Measurements from ENCODE around the gene RAB11FIP4. TPM values are rescaled to one million over a fixed set of nuclear protein-coding genes. Genes with fewer than 3 reads are reported as not detected.

The RAB11FIP4 gene
- total and polyA plus RNA-seq, 7 donors: 0.66 to 32.5 (median 1.8) TPM

DNA sequence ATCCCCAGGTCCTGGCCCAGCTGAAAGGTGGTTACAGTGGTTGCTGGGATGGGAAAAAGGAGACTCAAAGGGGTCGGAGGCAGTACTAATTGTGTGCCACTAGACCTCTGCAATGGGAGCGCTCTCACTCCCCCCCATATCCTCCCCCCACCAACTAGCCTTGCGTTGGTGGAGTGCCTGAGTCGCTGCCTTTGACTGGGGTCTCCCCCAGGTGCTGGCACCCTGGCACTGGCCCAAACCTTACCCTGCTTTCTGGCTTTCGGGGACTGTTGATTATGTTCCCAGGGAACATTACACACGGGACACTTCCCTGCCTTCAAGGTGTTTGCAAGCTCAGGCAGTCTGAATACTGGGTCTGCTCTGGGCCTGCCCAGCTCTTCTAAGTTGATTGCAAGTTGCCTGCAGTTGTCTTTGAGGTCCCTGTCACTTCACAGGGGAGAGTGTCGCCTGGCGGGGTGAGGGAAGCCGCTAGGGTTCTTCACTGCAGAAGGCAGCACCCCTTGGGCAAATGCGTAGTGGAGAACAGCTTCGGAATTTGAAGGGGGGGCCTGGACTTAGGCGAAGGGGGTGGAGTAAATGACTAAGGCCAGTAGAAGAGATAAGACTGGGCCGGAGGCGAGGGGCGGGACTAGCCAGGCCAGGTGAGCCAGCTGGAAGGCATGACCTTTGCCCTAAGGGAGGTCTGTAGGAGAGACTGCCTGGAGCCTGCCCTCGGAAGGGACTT is 98.0 kb downstream of the RAB11FIP4 start:
- no peak for DNase-seq
- TF ChIP-seq EP300 (IDR thresholded peaks at IDR 0.05): no peak
- peak in 1 of 2 donors; percentile 45 for TF ChIP-seq POLR2A (IDR thresholded peaks at IDR 0.05)
- TF ChIP-seq POLR2AphosphoS5 (IDR thresholded peaks at IDR 0.05): no peak
- WGBS, 2 donors: 22 to 60% methylated on average over 16 of the region's 16 CpGs
- no peaks in the 10 kb centered on the region for H3K9me3 ChIP-seq
- no peak overlapping the region for H3K27ac ChIP-seq
- no peak overlapping the region for H3K4me3 ChIP-seq
- no peaks in the 10 kb centered on the region for H3K36me3 ChIP-seq
- intact Hi-C loops (cut with DNase I): no loop called here
- H3K4me1 ChIP-seq: peaks cover 0 to 22% (median 21%) of the 10 kb centered on the region in 4 donors
- peaks cover 19 to 54% (median 32%) of the 10 kb centered on the region in 3 donors for H3K27me3 ChIP-seq

DNA sequence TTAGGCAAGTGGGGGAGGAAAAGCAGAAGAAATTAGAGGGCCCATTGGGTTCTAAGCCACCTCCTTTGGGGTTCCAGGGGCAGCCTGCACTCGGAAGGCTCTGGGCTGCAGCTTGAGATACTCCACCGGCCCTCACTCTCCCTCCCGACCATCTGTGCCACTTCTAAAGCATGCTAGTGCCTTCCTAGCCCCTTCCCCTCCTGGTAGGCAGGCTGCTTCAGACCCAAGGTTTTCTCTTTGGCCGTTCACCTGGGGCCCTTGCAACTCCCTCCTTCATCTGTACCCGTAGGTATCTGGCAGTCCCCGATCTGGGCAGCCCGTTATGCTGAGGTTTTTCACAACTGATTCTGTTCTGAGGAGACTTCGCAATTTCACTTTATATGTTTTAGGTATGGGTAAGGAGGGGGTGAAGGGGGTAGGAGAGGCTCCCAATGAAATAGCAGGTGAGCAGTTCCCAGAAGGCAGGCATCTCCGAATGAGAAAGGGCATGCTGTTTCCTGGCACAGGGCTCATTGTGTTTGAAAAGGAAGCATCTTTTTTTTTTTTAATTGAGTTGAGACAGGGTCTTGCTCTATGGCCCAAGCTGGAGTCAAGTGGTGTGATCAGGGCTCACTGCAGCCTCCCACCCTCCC is 98.7 kb downstream of the RAB11FIP4 start:
- TF ChIP-seq POLR2A (IDR thresholded peaks at IDR 0.05) (no peak), POLR2AphosphoS5 (IDR thresholded peaks at IDR 0.05) (no peak), EP300 (IDR thresholded peaks at IDR 0.05) (no peak)
- TF ChIP-seq, protein P1, sequence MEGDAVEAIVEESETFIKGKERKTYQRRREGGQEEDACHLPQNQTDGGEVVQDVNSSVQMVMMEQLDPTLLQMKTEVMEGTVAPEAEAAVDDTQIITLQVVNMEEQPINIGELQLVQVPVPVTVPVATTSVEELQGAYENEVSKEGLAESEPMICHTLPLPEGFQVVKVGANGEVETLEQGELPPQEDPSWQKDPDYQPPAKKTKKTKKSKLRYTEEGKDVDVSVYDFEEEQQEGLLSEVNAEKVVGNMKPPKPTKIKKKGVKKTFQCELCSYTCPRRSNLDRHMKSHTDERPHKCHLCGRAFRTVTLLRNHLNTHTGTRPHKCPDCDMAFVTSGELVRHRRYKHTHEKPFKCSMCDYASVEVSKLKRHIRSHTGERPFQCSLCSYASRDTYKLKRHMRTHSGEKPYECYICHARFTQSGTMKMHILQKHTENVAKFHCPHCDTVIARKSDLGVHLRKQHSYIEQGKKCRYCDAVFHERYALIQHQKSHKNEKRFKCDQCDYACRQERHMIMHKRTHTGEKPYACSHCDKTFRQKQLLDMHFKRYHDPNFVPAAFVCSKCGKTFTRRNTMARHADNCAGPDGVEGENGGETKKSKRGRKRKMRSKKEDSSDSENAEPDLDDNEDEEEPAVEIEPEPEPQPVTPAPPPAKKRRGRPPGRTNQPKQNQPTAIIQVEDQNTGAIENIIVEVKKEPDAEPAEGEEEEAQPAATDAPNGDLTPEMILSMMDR (IDR thresholded peaks at IDR 0.05): no peak

DNA sequence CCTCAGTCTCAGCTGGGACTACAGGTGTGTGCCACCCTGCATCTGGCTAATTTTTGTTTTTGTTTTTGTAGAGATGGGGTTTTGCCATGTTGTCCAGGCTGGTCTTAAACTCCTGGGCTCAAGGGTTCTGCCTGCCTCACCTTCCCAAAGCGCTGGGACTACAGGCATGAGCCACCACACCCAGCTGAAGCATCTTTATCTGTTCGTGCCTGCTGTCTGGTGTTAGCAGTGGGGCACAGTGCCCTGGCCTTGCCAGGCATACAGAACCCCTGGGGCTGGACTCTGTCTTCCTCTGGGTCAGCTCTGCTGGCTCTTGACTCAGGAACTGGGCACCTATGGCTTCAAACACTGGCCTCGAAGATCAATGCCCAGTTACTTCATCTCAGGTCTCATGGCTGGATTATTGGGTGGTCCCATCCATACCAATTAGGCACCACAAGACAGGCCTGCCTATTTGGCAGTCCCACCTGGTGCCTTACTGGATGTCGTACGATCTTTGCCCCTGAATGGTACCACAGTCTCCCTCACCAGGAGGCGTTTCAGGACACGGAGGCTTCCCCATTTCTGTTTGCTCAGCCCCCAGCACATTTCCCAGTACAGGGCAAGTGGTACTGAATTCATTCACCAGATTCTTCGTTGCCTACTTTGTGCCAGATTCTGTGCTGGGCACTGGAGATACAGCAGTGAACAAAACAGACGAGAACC is 99.3 kb downstream of the RAB11FIP4 start:
- Histone ChIP-seq H3K27me3 (peaks cover 19 to 40% (median 24%) of the 10 kb centered on the region in 3 donors), H3K36me3 (no peaks in the 10 kb centered on the region), H3K4me1 (peaks cover 0 to 22% (median 21%) of the 10 kb centered on the region in 4 donors), H3K27ac (no peak overlapping the region), H3K4me3 (no peak overlapping the region), H3K9me3 (no peaks in the 10 kb centered on the region)
- TF ChIP-seq EP300 (IDR thresholded peaks at IDR 0.05): no peak
- no peak for TF ChIP-seq POLR2A (IDR thresholded peaks at IDR 0.05)
- TF ChIP-seq, protein P1 (IDR thresholded peaks at IDR 0.05): no peak
- no peak for TF ChIP-seq POLR2AphosphoS5 (IDR thresholded peaks at IDR 0.05)
- 66 to 79% methylated on average over 9 of the region's 9 CpGs for WGBS, 2 donors
- DNase-seq: no peak
- intact Hi-C loops (cut with DNase I): no loop called here

More for the DNA sequence above, 98.7 kb downstream of the RAB11FIP4 start:
- H3K9me3 ChIP-seq: no peaks in the 10 kb centered on the region
- no peak for DNase-seq
- 28 to 66% methylated on average over 9 of the region's 9 CpGs for WGBS, 2 donors
- no peak overlapping the region for H3K4me3 ChIP-seq
- peaks cover 0 to 22% (median 21%) of the 10 kb centered on the region in 4 donors for H3K4me1 ChIP-seq
- intact Hi-C loops (cut with DNase I): no loop called here
- peaks cover 19 to 47% (median 29%) of the 10 kb centered on the region in 3 donors for H3K27me3 ChIP-seq
- no peak overlapping the region for H3K27ac ChIP-seq
- H3K36me3 ChIP-seq: no peaks in the 10 kb centered on the region

DNA sequence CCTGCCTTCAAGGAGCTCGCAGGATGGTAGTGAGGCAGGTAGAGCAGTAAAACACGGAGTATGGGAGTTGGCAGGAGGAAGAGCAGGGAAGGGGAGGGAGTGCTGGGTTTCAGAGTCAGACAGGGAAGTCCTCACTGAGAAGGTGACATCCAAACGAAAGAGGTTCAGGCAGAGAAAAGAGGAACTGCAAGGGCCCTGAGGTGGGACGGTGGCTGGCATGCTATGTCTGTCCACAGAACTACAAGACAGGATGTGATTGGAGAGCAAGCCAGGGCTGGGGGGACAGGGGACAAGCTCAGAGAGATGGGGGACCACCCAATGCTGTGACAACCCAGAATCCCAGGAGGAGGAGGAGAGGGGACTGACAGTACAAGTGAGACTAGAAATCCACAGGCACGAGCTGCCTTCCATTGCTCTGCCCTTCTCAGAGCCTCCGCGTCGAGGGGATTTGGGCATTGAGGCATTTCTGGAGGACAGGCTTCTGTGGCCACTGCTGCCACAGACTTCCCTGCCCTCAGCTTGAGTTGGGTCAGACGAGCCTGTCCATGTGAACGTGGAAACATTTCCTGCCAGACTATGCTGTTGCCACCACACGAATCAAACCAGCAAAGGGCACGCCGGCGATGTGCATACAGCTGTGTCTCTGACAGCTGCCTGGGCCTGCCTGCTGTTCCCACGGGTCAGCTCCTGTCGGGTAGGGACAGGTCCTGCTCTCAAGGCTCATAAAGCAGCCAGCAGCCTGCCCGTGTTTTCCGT is 100.1 kb downstream of the RAB11FIP4 start:
- no peak for TF ChIP-seq POLR2A (IDR thresholded peaks at IDR 0.05)
- TF ChIP-seq, protein P1 (IDR thresholded peaks at IDR 0.05): no peak
- TF ChIP-seq EP300 (IDR thresholded peaks at IDR 0.05): no peak
- no peak for TF ChIP-seq POLR2AphosphoS5 (IDR thresholded peaks at IDR 0.05)
- H3K4me3 ChIP-seq: no peak overlapping the region
- intact Hi-C loops (cut with DNase I): no loop called here
- H3K27ac ChIP-seq: no peak overlapping the region
- no peaks in the 10 kb centered on the region for H3K36me3 ChIP-seq
- H3K9me3 ChIP-seq: no peaks in the 10 kb centered on the region
- H3K4me1 ChIP-seq: peaks cover 0 to 22% (median 20%) of the 10 kb centered on the region in 4 donors
- WGBS, 2 donors: 55 to 62% methylated on average over 18 of the region's 18 CpGs
- DNase-seq: no peak
- peaks cover 16 to 33% (median 19%) of the 10 kb centered on the region in 3 donors for H3K27me3 ChIP-seq
